ENCODE data around the gene XAF1.

- TF ChIP-seq, protein P1, sequence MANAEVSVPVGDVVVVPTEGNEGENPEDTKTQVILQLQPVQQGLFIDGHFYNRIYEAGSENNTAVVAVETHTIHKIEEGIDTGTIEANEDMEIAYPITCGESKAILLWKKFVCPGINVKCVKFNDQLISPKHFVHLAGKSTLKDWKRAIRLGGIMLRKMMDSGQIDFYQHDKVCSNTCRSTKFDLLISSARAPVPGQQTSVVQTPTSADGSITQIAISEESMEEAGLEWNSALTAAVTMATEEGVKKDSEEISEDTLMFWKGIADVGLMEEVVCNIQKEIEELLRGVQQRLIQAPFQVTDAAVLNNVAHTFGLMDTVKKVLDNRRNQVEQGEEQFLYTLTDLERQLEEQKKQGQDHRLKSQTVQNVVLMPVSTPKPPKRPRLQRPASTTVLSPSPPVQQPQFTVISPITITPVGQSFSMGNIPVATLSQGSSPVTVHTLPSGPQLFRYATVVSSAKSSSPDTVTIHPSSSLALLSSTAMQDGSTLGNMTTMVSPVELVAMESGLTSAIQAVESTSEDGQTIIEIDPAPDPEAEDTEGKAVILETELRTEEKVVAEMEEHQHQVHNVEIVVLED (CRISPR knock-in tag; IDR thresholded peaks at IDR 0.05): no peak
- TF ChIP-seq KHSRP (IDR thresholded peaks at IDR 0.05) (no peak), POLR2A (conservative IDR thresholded peaks at IDR 0.05) (no peak), CEBPB (tag; IDR thresholded peaks at IDR 0.05) (no peak), POLR2AphosphoS5 (IDR thresholded peaks at IDR 0.05; ENCODE audit: control insufficient read depth, insufficient read depth, low read depth, low read length) (no peak), ELK1 (CRISPR knock-in tag; IDR thresholded peaks at IDR 0.05) (no peak), TEAD4 (IDR thresholded peaks at IDR 0.05; ENCODE audit: low read length) (no peak), TEAD4 (CRISPR knock-in tag; IDR thresholded peaks at IDR 0.05; ENCODE audit: borderline replicate concordance) (no peak), MTA3 (IDR thresholded peaks at IDR 0.05; ENCODE audit: borderline replicate concordance) (no peak), JUND (IDR thresholded peaks at IDR 0.05; ENCODE audit: borderline replicate concordance, low read depth, low read length) (no peak), JUND (tag; IDR thresholded peaks at IDR 0.05; ENCODE audit: borderline replicate concordance, low read depth, low read length) (no peak), FOXJ3 (CRISPR knock-in tag; IDR thresholded peaks at IDR 0.05) (no peak), NR4A1 (CRISPR knock-in tag; IDR thresholded peaks at IDR 0.05) (no peak), NR4A1 (tag; IDR thresholded peaks at IDR 0.05) (no peak)
- TF ChIP-seq, protein P2, sequence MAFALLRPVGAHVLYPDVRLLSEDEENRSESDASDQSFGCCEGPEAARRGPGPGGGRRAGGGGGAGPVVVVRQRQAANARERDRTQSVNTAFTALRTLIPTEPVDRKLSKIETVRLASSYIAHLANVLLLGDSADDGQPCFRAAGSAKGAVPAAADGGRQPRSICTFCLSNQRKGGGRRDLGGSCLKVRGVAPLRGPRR (CRISPR knock-in tag; IDR thresholded peaks at IDR 0.05): no peak
- TF ChIP-seq, protein P3, sequence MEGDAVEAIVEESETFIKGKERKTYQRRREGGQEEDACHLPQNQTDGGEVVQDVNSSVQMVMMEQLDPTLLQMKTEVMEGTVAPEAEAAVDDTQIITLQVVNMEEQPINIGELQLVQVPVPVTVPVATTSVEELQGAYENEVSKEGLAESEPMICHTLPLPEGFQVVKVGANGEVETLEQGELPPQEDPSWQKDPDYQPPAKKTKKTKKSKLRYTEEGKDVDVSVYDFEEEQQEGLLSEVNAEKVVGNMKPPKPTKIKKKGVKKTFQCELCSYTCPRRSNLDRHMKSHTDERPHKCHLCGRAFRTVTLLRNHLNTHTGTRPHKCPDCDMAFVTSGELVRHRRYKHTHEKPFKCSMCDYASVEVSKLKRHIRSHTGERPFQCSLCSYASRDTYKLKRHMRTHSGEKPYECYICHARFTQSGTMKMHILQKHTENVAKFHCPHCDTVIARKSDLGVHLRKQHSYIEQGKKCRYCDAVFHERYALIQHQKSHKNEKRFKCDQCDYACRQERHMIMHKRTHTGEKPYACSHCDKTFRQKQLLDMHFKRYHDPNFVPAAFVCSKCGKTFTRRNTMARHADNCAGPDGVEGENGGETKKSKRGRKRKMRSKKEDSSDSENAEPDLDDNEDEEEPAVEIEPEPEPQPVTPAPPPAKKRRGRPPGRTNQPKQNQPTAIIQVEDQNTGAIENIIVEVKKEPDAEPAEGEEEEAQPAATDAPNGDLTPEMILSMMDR (IDR thresholded peaks at IDR 0.05 in 2 of 3, conservative IDR thresholded peaks at IDR 0.05 in 1 of 3; ENCODE audit: insufficient read depth in 2 of 3, low read depth in 1 of 3, low read length in 3 of 3): no peak
- TF ChIP-seq, protein P4, sequence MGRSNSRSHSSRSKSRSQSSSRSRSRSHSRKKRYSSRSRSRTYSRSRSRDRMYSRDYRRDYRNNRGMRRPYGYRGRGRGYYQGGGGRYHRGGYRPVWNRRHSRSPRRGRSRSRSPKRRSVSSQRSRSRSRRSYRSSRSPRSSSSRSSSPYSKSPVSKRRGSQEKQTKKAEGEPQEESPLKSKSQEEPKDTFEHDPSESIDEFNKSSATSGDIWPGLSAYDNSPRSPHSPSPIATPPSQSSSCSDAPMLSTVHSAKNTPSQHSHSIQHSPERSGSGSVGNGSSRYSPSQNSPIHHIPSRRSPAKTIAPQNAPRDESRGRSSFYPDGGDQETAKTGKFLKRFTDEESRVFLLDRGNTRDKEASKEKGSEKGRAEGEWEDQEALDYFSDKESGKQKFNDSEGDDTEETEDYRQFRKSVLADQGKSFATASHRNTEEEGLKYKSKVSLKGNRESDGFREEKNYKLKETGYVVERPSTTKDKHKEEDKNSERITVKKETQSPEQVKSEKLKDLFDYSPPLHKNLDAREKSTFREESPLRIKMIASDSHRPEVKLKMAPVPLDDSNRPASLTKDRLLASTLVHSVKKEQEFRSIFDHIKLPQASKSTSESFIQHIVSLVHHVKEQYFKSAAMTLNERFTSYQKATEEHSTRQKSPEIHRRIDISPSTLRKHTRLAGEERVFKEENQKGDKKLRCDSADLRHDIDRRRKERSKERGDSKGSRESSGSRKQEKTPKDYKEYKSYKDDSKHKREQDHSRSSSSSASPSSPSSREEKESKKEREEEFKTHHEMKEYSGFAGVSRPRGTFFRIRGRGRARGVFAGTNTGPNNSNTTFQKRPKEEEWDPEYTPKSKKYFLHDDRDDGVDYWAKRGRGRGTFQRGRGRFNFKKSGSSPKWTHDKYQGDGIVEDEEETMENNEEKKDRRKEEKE (IDR thresholded peaks at IDR 0.05; ENCODE audit: borderline replicate concordance in 1 of 2, control insufficient read depth in 1 of 2, low read depth in 2 of 2, low read length in 1 of 2): no peak
Observed at GRCh38 chr17:6729531-6729930, 26.3 kb upstream of the XAF1 start.

Measured in K562 (cell line).